C4-2B (cell line): ENCODE results near the gene PLEKHM2.

Experiments used
- ZFX ChIP-seq: fragments of 450-650 bp; IDR thresholded peaks from 2 replicates; pipeline ENCODE4 v1.6.1; 2017
- TF ChIP-seq, protein P1 (sequence below): fragments of 450-650 bp; conservative IDR thresholded peaks from 2 replicates; pipeline ENCODE4 v1.5.1; 2017; ENCODE audit warnings: mild to moderate bottlenecking

DNA sequence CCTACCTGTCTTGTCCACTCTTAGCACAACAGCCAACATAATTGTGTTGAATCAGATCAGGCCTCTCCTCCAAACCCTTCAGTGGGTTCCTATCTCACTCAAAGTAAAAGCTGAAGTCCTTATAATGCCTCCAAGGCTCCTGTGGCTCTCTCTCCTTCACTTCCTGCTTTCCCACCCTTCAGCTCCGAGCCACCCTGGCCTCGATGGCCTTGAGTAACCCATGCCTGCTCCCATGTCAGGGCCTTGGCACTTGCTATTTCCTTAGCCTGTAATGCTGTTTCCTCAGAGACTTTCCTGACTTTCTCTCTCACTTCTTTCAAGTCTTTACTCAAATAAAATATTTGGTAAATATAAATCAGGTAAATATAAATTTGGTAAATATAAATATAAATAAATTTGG, 8.1 kb upstream of the PLEKHM2 start:
- TF ChIP-seq, protein P1, sequence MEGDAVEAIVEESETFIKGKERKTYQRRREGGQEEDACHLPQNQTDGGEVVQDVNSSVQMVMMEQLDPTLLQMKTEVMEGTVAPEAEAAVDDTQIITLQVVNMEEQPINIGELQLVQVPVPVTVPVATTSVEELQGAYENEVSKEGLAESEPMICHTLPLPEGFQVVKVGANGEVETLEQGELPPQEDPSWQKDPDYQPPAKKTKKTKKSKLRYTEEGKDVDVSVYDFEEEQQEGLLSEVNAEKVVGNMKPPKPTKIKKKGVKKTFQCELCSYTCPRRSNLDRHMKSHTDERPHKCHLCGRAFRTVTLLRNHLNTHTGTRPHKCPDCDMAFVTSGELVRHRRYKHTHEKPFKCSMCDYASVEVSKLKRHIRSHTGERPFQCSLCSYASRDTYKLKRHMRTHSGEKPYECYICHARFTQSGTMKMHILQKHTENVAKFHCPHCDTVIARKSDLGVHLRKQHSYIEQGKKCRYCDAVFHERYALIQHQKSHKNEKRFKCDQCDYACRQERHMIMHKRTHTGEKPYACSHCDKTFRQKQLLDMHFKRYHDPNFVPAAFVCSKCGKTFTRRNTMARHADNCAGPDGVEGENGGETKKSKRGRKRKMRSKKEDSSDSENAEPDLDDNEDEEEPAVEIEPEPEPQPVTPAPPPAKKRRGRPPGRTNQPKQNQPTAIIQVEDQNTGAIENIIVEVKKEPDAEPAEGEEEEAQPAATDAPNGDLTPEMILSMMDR: no peak
- no peak for TF ChIP-seq ZFX
